ENCODE results near the gene PPP6R2.
"Not testable (repeated sequence)": the region's sequence is repeated elsewhere in the genome, so short reads cannot be mapped to it uniquely, and the experiment has no call there.

Gene PPP6R2

DNA sequence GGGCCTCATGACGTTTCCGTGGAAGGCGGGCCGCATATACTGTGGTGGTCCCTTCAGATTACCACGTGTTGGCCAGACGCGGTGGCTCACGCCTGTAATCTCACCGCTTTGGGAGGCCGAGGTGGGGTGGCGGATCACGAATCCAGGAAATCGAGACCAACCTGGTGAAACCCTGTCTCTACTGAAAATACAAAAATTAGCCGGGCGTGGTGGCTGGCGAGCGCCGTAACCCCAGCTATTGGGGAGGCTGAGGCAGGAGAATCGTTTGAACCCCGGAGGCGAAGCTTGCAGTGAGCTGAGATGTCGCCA lies 15.5 kb upstream of the PPP6R2 start:
- H3K4me1 ChIP-seq (ENCODE audit: insufficient read depth, low read length, severe bottlenecking): peaks cover 32% of the 10 kb centered on the region
- peak overlapping the region; percentile 65 for H3K4me3 ChIP-seq (ENCODE audit: low read depth, low read length, poor library complexity, severe bottlenecking)
- no peaks in the 10 kb centered on the region for H3K27me3 ChIP-seq (ENCODE audit: insufficient read depth, low read length)
- H3K27ac ChIP-seq (ENCODE audit: low read depth, low read length, poor library complexity, severe bottlenecking): peak overlapping the region; percentile 29
- no peaks in the 10 kb centered on the region for H3K36me3 ChIP-seq (ENCODE audit: insufficient read depth, low read length)
- no peak for TF ChIP-seq EZH2 (IDR thresholded peaks at IDR 0.05; ENCODE audit: borderline replicate concordance, low read length)
- TF ChIP-seq, protein P1, sequence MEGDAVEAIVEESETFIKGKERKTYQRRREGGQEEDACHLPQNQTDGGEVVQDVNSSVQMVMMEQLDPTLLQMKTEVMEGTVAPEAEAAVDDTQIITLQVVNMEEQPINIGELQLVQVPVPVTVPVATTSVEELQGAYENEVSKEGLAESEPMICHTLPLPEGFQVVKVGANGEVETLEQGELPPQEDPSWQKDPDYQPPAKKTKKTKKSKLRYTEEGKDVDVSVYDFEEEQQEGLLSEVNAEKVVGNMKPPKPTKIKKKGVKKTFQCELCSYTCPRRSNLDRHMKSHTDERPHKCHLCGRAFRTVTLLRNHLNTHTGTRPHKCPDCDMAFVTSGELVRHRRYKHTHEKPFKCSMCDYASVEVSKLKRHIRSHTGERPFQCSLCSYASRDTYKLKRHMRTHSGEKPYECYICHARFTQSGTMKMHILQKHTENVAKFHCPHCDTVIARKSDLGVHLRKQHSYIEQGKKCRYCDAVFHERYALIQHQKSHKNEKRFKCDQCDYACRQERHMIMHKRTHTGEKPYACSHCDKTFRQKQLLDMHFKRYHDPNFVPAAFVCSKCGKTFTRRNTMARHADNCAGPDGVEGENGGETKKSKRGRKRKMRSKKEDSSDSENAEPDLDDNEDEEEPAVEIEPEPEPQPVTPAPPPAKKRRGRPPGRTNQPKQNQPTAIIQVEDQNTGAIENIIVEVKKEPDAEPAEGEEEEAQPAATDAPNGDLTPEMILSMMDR (IDR thresholded peaks at IDR 0.05; ENCODE audit: low read length): no peak
- no peak overlapping the region for H2AFZ ChIP-seq (ENCODE audit: low read length)
- H3K9ac ChIP-seq (ENCODE audit: low read length): peak overlapping the region; percentile 77
- peak overlapping the region; percentile 91 for H3K4me2 ChIP-seq (ENCODE audit: low read length)
- no peaks in the 10 kb centered on the region for H3K9me3 ChIP-seq (ENCODE audit: low read length)
- no peaks in the 10 kb centered on the region for H3K9me2 ChIP-seq (ENCODE audit: low read depth, low read length)
- no peaks in the 10 kb centered on the region for H3K79me2 ChIP-seq (ENCODE audit: insufficient read depth, low read length)
- no peaks in the 10 kb centered on the region for H3F3A ChIP-seq (ENCODE audit: insufficient read depth, low read length)
- H4K20me1 ChIP-seq (ENCODE audit: insufficient read depth, low read length): no peaks in the 10 kb centered on the region

DNA sequence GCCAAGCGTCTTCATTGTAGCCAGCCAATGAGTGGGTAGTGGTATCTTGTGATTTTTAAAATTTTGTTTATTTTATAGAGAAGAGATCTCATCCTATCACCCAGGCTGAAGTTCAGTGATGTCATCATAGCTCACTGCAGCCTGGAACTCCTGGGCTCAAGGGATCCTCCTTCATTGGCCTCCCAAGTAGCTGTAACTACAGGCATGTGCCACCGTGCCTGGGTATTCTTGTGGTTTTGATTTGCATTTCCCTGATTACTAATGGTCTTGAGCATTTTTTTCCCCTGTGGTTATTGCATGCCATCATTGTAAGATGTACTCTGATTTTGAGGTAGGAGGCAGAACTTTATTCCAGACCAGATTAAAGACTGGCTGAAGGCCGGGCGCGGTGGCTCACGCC lies 13.9 kb upstream of the PPP6R2 start:
- Histone ChIP-seq H3K9me2 (ENCODE audit: low read depth, low read length) (no peaks in the 10 kb centered on the region), H3K27me3 (ENCODE audit: insufficient read depth, low read length) (no peaks in the 10 kb centered on the region), H3K4me1 (ENCODE audit: insufficient read depth, low read length, severe bottlenecking) (peaks cover 44% of the 10 kb centered on the region), H3K27ac (ENCODE audit: low read depth, low read length, poor library complexity, severe bottlenecking) (peak overlapping the region; percentile 45), H4K20me1 (ENCODE audit: insufficient read depth, low read length) (no peaks in the 10 kb centered on the region), H3K9me3 (ENCODE audit: low read length) (no peaks in the 10 kb centered on the region), H3K36me3 (ENCODE audit: insufficient read depth, low read length) (no peaks in the 10 kb centered on the region), H3K9ac (ENCODE audit: low read length) (no peak overlapping the region), H3K79me2 (ENCODE audit: insufficient read depth, low read length) (no peaks in the 10 kb centered on the region), H3K4me3 (ENCODE audit: low read depth, low read length, poor library complexity, severe bottlenecking) (no peak overlapping the region), H3K4me2 (ENCODE audit: low read length) (no peak overlapping the region), H3F3A (ENCODE audit: insufficient read depth, low read length) (peaks cover 10% of the 10 kb centered on the region), H2AFZ (ENCODE audit: low read length) (no peak overlapping the region)
- TF ChIP-seq, protein P1 (IDR thresholded peaks at IDR 0.05; ENCODE audit: low read length): no peak
- no peak for TF ChIP-seq EZH2 (IDR thresholded peaks at IDR 0.05; ENCODE audit: borderline replicate concordance, low read length)

DNA sequence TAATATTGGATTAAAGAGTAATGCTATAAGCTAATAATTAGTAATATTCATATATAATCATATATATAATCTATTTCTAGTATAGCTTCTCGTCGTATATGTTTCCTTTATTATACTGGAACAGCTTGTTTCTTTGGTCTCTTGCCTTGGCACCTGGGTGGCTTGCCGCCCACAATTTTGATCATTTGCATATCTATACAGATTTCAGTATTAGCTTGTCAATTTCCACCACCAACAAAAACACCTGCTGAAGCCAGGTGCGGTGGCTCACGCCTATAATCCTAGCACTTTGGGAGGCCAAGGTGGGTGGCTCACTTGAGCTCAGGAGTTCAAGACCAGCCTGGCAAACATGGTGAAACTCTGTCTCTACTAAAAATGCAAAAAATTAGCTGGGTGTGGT lies 8.7 kb upstream of the PPP6R2 start:
- not testable (repeated sequence) for H3K9me3 ChIP-seq (ENCODE audit: low read length); H2AFZ ChIP-seq (ENCODE audit: low read length); H3K9ac ChIP-seq (ENCODE audit: low read length); H3K36me3 ChIP-seq (ENCODE audit: insufficient read depth, low read length); H3K79me2 ChIP-seq (ENCODE audit: insufficient read depth, low read length); H3K27me3 ChIP-seq (ENCODE audit: insufficient read depth, low read length); H3F3A ChIP-seq (ENCODE audit: insufficient read depth, low read length); H4K20me1 ChIP-seq (ENCODE audit: insufficient read depth, low read length); H3K9me2 ChIP-seq (ENCODE audit: low read depth, low read length)
- Histone ChIP-seq H3K4me2 (ENCODE audit: low read length) (peak overlapping the region; percentile 46), H3K27ac (ENCODE audit: low read depth, low read length, poor library complexity, severe bottlenecking) (peak overlapping the region; percentile 94), H3K4me1 (ENCODE audit: insufficient read depth, low read length, severe bottlenecking) (peaks cover 37% of the 10 kb centered on the region), H3K4me3 (ENCODE audit: low read depth, low read length, poor library complexity, severe bottlenecking) (peak overlapping the region; percentile 28)

DNA sequence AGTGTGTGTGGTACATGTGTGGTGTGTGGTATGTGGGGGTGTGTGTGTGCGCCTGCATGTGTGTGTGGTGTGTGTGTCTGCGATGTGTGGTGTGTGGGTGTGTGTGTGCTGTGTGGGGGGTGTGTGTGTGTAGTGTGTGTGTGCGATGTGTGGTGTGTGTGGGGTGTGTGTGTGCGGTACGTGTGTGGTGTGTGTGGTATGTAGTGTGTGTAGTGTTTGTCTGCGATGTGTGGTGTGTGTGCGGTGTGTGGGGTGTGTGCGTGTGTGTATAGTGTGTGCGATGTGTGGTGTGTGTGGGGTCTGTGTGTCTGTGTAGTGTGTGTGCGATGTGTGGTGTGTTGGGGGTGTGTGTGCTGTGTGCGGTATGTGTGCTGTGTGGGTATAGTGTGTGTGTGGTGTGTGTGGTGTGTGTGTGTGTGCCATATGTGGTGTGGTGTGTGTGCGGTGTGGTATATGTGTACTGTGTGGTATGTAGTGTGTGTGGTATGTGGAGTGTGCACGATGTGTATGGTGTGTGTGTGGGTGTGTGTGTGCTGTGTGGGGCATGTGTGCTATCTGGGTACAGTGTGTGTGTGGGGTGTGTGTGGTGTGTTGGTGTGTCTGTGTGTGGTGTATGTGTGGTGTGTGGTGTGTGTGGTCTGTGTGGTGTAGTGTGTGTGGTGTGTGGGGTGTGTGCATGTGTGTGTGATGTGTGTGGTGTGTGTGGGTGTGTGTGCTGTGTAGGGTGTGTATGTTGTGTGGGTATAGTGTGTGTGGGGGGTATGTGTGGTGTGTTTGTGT lies 5.7 kb upstream of the PPP6R2 start:
- no peak overlapping the region for H3K4me2 ChIP-seq (ENCODE audit: low read length)
- no peaks in the 10 kb centered on the region for H3K27me3 ChIP-seq (ENCODE audit: insufficient read depth, low read length)
- H3K4me3 ChIP-seq (ENCODE audit: low read depth, low read length, poor library complexity, severe bottlenecking): no peak overlapping the region
- H3F3A ChIP-seq (ENCODE audit: insufficient read depth, low read length): peaks cover 14% of the 10 kb centered on the region
- no peak overlapping the region for H3K9ac ChIP-seq (ENCODE audit: low read length)
- H4K20me1 ChIP-seq (ENCODE audit: insufficient read depth, low read length): no peaks in the 10 kb centered on the region
- H3K79me2 ChIP-seq (ENCODE audit: insufficient read depth, low read length): no peaks in the 10 kb centered on the region
- peaks cover 26% of the 10 kb centered on the region for H3K4me1 ChIP-seq (ENCODE audit: insufficient read depth, low read length, severe bottlenecking)
- H3K36me3 ChIP-seq (ENCODE audit: insufficient read depth, low read length): no peaks in the 10 kb centered on the region
- TF ChIP-seq, protein P1 (IDR thresholded peaks at IDR 0.05; ENCODE audit: low read length): no peak
- TF ChIP-seq EZH2 (IDR thresholded peaks at IDR 0.05; ENCODE audit: borderline replicate concordance, low read length): no peak
- no peaks in the 10 kb centered on the region for H3K9me2 ChIP-seq (ENCODE audit: low read depth, low read length)
- H2AFZ ChIP-seq (ENCODE audit: low read length): no peak overlapping the region
- H3K27ac ChIP-seq (ENCODE audit: low read depth, low read length, poor library complexity, severe bottlenecking): no peak overlapping the region
- no peaks in the 10 kb centered on the region for H3K9me3 ChIP-seq (ENCODE audit: low read length)

Data from OCI-LY1 (cell line).